ENCODE data around the gene PTTG1. TPM values are rescaled to one million over a fixed set of nuclear protein-coding genes. Genes with fewer than 3 reads are reported as not detected.

PTTG1 gene
- total and polyA plus RNA-seq, 2 of the 4 experiments (the other 2 are of a cell fraction), result 98.6 to 118 TPM

GRCh38 chr5:160448886-160449285 is 27.2 kb downstream of the PTTG1 start:
- Histone ChIP-seq H3K18ac (ENCODE audit: low read depth, low read length) (no peak overlapping the region), H3K23ac (ENCODE audit: low read depth, low read length) (no peak overlapping the region), H3K36me3 (ENCODE audit: control insufficient read depth, insufficient read depth, low read length) (no peaks in the 10 kb centered on the region), H4K8ac (ENCODE audit: low read depth in 2 of 2, low read length in 2 of 2) (no peak overlapping the region), H3K79me1 (ENCODE audit: low read depth in 1 of 2, low read length in 2 of 2) (no peaks in the 10 kb centered on the region), H3K4me3 (ENCODE audit: insufficient read depth, low read depth, low read length) (no peak overlapping the region), H3K9me1 (ENCODE audit: insufficient read depth, low read length) (no peaks in the 10 kb centered on the region), H4K20me1 (ENCODE audit: insufficient read depth, low read length) (no peaks in the 10 kb centered on the region), H3K4me2 (ENCODE audit: low read depth, low read length) (no peak overlapping the region), H2BK120ac (ENCODE audit: low read depth, low read length) (no peak overlapping the region), H2BK20ac (ENCODE audit: low read depth, low read length) (no peak overlapping the region), H2BK15ac (ENCODE audit: low read depth, low read length) (no peak overlapping the region), H3K27me3 (ENCODE audit: control insufficient read depth, insufficient read depth, low read length) (peaks cover 9% of the 10 kb centered on the region), H2AK5ac (ENCODE audit: low read depth, low read length) (no peak overlapping the region), H3K4me1 (ENCODE audit: control insufficient read depth, insufficient read depth, low read length) (no peaks in the 10 kb centered on the region), H3K14ac (replicated peaks; ENCODE audit: low read depth, low read length) (no peak overlapping the region), H2AK9ac (replicated peaks; ENCODE audit: low read depth, low read length, poor library complexity) (no peak overlapping the region), H3K9ac (ENCODE audit: low read depth, low read length) (no peak overlapping the region), H2BK5ac (ENCODE audit: low read depth, low read length, poor library complexity, severe bottlenecking) (no peak overlapping the region), H2AFZ (replicated peaks; ENCODE audit: low read length, poor library complexity) (no peak overlapping the region), H3K27ac (ENCODE audit: insufficient read depth, low read length) (no peak overlapping the region), H3K9me3 (ENCODE audit: control insufficient read depth, insufficient read depth, low read length) (no peaks in the 10 kb centered on the region), H4K5ac (ENCODE audit: low read depth, low read length) (no peak overlapping the region), H4K91ac (ENCODE audit: insufficient read depth, low read depth, low read length) (no peak overlapping the region), H3K4ac (ENCODE audit: low read depth, low read length) (no peak overlapping the region), H3K56ac (ENCODE audit: extremely low read depth, insufficient read depth, low read length) (no peak overlapping the region)
- no peak for ATAC-seq (ENCODE audit: low read depth)
- intact Hi-C loops (cut with micrococcal nuclease) (no loop called here), in situ Hi-C loops (cut with MboI; ENCODE audit: low sequenced_read_pairs) (no loop called here), dilution Hi-C loops (cut with HindIII; ENCODE audit: low sequenced_read_pairs, unreplicated experiment) (no loop called here)
- CTCF ChIA-PET, result interaction anchor here (1.1 kb wide), 1 partner anchor 10 kb away, joined by 5 read pairs; no protein-coding TSS in a partner anchor
- DNase-seq, result no peak
- no CpG with 5 or more reads among the region's 1 CpG for WGBS, 2 experiments (ENCODE audit: extremely low coverage in 2 of 2, insufficient read length in 1 of 2)
- TF ChIP-seq MXI1 (IDR thresholded peaks at IDR 0.05; ENCODE audit: borderline replicate concordance, low read depth, low read length) (no peak), RCOR1 (IDR thresholded peaks at IDR 0.05; ENCODE audit: insufficient replicate concordance, low read length) (no peak), MAFK (IDR thresholded peaks at IDR 0.05; ENCODE audit: low read depth, low read length) (no peak), RAD21 (IDR thresholded peaks at IDR 0.05; ENCODE audit: low read length) (no peak), SMC3 (IDR thresholded peaks at IDR 0.05; ENCODE audit: low read depth, low read length) (no peak), NFE2L2 (IDR thresholded peaks at IDR 0.05; ENCODE audit: low read depth, low read length) (no peak), BHLHE40 (IDR thresholded peaks at IDR 0.05; ENCODE audit: low read depth, low read length) (no peak), FOS (IDR thresholded peaks at IDR 0.05; ENCODE audit: low read depth, low read length) (no peak), CHD1 (IDR thresholded peaks at IDR 0.05; ENCODE audit: low read depth, low read length) (no peak), USF2 (IDR thresholded peaks at IDR 0.05; ENCODE audit: low read depth, low read length) (no peak), POLR2A (IDR thresholded peaks at IDR 0.05; ENCODE audit: low read depth, low read length) (no peak), RFX5 (IDR thresholded peaks at IDR 0.05; ENCODE audit: low read depth, low read length) (no peak), CEBPB (IDR thresholded peaks at IDR 0.05; ENCODE audit: low read depth, low read length) (no peak), ELK1 (IDR thresholded peaks at IDR 0.05; ENCODE audit: borderline replicate concordance, low read depth, low read length) (no peak), MAZ (IDR thresholded peaks at IDR 0.05; ENCODE audit: borderline replicate concordance, low read depth, low read length) (no peak)
- TF ChIP-seq, protein P1, sequence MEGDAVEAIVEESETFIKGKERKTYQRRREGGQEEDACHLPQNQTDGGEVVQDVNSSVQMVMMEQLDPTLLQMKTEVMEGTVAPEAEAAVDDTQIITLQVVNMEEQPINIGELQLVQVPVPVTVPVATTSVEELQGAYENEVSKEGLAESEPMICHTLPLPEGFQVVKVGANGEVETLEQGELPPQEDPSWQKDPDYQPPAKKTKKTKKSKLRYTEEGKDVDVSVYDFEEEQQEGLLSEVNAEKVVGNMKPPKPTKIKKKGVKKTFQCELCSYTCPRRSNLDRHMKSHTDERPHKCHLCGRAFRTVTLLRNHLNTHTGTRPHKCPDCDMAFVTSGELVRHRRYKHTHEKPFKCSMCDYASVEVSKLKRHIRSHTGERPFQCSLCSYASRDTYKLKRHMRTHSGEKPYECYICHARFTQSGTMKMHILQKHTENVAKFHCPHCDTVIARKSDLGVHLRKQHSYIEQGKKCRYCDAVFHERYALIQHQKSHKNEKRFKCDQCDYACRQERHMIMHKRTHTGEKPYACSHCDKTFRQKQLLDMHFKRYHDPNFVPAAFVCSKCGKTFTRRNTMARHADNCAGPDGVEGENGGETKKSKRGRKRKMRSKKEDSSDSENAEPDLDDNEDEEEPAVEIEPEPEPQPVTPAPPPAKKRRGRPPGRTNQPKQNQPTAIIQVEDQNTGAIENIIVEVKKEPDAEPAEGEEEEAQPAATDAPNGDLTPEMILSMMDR (conservative IDR thresholded peaks at IDR 0.05; ENCODE audit: low read depth, low read length), result no peak
- POLR2A ChIA-PET (ENCODE audit: unreplicated experiment), result no interaction called here
- BruUV-seq (replicated peaks), result no TSS peak

All from IMR-90 (cell line).